LoVo (cell line): ENCODE measurements around the gene NEK8.
A peak's percentile ranks its signal among the peaks of the same experiment; 100 is the strongest.

Experiments
- DNase-seq: peaks from one replicate; pipeline ENCODE4 v3.0.0-alpha.2; 2016; ENCODE audit warnings: low spot score

The NEK8 gene

DNA sequence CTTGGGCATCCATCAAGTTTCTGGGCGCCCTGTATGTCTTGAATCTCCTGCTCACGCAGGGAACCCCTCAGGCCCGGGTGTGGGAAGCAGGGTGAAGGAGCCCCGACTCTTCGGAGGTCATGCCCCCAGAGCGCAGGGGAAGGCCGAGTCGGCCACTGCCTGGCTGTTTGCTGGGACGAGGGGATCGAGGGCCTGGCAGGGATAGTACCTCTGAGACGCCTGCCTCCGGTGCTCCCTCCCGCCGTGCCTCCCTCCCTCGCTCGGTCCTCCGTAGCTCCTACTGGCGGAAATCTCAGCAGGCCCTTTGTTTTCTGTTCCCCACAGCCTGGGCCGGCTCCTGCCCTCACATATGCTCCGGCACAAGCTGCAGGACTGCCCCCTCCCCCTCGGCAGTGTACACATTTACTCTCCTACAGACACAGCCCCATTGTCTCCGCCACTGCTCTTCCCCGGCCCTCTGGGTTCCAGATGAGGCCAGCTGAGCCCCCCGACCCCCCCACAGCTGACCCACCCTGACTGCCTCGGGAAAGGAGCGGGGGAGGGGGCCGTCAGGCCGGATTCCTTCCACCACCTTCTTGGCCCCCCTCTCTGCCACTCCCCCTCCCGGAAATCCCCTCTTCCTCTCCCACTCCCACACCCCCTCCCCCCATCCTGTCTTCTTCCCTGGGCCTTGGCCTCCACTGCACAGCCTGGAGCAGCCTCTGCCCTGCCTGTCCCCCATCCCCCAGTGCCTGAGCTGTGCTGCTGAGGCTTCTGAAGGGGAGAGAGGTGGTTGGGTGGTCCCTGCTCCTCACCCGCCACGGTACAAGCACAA is 16.6 kb downstream of the NEK8 start:
- no peak for DNase-seq

DNA sequence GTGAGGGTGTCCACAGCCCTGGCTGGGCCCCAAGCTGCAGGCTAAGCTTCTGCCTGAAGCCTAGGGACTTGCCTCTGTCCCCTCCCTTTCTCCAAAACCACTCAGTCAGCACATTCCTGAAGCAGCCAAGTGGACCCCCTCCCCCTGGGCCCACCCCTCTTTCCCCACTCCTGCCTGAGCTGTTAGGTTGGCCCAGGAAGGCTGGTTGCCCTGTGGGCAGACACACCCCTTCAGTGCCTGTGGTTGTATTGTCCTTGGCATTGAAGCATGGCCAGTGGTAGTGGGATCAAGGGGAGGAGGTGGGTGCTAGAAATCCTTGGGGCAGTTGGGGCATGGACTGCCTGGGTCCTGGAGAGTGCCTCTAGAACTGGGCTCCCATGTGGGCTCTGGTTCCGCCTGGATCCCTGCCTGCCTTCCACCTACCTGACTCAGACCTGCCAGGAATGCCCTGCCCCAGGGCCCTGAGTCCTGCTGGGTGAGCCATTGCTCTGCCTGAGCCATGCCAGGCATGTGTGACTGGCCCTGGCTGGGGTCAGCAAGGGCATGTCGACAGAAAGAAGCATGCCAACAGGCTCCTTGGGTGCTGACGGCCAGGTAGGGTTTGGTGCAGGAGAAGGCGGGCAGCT is 17.3 kb downstream of the NEK8 start:
- peak; percentile 56 for DNase-seq

DNA sequence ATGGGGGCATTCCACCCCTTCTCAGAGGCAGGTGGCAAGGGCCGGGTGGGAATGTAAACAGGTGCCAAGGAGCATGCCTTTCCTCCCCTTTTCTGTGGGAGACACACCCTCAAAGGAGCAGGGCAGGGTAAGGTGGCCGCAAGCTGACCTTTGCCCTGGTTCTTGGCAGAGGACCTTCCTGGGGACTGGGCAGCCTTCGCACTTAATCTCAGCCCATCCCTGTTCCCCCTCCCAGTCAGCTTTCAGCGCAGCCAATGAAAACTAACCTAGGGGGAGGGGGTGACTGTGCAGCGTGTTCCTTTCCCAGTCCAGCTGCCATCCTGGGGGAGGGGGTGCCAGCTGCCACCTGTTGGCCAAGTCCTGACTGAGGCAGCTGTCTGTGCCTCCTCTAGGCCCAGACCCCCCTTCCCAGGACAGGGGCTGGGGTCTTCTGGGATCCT is 18.0 kb downstream of the NEK8 start:
- DNase-seq = peak; percentile 62

DNA sequence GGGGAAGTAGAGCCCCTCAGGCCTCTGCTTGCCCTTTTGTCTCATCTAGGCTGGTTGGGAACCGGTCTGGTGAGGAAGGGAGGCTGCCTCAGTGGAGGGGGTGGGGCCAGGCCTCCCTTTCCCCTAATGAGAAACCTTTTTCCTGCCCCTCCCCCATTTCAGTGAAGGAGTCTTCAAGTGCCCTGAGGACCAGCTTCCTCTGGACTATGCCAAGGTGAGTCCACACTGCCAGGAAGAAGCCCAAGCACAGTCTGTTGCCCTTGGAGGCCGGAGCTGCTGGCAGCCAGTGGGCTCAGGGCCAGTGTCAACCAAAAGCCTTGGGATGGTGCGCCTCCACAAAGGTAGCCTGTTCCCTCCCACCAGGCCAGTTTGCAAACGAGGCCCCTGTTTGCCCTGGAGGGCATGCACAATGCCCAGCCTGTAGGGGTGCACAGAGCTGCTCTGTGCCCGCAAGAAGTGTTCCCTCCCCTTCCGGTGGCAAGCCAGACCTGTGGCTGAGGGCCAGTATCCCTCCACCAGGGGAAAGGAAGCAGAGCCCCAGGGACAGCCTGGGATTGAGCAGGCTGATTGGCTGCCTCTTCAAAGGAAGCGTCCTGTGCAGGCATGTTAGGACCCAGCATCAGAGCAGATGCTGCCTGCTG is 18.6 kb downstream of the NEK8 start:
- no peak for DNase-seq

DNA sequence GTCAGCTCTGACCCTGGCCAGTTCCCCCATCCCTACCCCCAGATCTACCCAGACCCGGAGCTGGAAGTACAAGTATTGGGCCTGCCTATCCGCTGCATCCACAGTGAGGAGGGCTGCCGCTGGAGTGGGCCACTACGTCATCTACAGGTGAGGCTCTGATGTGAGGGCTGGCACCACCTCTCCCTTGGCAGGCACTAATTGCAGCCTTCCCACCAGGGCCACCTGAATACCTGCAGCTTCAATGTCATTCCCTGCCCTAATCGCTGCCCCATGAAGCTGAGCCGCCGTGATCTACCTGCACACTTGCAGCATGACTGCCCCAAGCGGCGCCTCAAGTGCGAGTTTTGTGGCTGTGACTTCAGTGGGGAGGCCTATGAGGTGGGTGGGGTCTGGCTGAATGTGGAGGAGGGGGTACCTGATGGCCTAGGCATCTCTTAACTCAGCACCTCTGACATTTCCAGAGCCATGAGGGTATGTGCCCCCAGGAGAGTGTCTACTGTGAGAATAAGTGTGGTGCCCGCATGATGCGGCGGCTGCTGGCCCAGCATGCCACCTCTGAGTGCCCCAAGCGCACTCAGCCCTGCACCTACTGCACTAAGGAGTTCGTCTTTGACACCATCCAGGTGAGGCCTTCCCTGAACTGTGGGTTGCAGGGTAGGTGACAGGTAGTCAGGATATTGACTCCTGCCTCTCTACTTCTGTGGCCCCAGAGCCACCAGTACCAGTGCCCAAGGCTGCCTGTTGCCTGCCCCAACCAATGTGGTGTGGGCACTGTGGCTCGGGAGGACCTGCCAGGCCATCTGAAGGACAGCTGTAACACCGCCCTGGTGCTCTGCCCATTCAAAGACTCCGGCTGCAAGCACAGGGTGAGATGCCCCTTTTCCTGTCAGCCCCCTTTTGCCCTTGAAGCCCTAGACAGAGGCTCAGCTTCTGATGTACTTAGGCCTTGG is 19.5 kb downstream of the NEK8 start:
- DNase-seq = no peak

DNA sequence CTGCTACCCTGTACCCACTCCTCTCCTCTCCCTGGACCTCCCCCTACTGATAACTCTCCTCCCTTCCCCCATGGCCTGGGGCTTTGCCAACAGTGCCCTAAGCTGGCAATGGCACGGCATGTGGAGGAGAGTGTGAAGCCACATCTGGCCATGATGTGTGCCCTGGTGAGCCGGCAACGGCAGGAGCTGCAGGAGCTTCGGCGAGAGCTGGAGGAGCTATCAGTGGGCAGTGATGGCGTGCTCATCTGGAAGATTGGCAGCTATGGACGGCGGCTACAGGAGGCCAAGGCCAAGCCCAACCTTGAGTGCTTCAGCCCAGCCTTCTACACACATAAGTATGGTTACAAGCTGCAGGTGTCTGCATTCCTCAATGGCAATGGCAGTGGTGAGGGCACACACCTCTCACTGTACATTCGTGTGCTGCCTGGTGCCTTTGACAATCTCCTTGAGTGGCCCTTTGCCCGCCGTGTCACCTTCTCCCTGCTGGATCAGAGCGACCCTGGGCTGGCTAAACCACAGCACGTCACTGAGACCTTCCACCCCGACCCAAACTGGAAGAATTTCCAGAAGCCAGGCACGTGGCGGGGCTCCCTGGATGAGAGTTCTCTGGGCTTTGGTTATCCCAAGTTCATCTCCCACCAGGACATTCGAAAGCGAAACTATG is 20.4 kb downstream of the NEK8 start:
- DNase-seq = no peak

DNA sequence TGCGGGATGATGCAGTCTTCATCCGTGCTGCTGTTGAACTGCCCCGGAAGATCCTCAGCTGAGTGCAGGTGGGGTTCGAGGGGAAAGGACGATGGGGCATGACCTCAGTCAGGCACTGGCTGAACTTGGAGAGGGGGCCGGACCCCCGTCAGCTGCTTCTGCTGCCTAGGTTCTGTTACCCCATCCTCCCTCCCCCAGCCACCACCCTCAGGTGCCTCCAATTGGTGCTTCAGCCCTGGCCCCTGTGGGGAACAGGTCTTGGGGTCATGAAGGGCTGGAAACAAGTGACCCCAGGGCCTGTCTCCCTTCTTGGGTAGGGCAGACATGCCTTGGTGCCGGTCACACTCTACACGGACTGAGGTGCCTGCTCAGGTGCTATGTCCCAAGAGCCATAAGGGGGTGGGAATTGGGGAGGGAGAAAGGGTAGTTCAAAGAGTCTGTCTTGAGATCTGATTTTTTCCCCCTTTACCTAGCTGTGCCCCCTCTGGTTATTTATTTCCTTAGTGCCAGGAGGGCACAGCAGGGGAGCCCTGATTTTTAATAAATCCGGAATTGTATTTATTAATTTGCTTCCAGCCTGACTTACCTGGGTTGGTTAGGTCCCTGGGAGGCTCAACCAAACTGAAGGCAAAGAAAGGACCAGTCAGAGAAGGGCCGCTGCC is 21.1 kb downstream of the NEK8 start:
- no peak for DNase-seq

DNA sequence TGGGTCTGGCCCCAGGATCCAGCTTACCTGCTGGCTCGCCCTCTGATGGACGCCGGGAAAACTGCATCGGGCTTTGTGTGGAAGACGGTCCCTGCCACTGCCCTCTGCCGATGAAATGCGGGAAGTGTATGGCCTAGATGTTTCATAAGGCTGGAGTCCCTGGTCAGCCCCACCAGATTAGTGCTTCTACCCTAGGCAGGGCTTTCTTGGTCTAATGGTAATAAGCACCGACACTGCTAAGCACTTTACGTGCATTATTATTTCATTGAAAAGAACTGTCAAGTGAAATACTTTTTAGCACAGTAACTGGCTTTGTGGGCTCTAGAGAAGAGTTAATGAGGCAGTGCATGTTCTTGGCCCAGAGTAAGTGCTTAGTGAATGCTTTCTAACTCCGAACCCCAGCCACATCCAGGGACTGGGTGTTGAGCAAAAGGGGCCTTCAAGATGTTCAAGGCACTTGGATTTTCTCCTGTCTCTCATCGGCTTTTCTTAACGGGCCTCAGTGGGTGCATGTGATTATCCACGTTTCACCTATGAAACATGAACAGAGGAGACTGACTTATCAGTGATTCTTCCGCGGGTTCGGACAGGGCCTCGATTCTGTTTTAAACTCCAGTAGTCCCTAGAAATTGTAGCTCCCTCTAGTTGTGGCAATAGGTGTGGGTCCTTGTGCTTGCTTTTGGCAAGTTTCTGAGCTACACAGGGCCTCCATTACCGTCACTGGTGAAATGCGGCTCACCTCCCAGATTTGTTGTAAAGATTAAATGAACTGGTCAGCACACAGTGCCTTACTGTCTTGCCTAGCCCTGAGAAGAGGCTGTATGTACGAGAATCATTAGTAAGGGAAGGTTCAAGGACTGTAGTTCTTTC is 21.8 kb downstream of the NEK8 start:
- DNase-seq = peak; percentile 93

DNA sequence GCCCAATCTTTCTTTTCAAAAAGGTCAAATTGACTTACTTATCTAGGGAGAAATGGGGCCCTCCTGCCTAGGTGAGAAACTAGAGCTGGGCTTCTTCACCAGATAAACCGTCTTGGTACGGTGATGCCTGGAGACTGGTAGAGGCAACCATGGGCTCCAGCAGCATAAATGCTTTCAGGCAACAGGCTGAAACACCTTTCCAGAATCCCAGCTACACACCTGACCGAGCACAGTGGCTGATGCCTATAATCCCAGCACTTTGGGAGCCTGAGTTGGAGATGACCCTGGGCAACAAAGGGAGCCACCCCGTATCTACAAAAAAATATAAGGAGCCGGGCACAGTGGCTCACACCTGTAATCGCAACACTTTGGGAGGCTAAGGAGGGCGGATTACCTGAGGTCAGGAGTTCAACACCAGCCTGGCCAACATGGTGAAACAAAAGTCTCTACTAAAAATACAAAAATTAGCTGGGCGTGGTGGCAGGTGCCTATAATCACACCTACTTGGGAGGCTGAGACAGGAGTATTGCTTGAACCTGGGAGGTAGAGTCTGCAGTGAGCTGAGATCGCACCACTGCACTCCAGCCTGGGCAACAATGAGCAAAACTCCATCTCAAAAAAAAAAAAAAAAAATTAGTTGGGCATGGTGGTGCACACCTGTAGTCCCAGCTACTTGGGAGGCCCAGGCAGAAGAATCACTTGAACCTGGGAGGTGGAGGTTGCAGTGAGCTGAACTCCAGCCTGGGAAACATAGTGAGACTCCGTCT is 23.2 kb downstream of the NEK8 start:
- no peak for DNase-seq

DNA sequence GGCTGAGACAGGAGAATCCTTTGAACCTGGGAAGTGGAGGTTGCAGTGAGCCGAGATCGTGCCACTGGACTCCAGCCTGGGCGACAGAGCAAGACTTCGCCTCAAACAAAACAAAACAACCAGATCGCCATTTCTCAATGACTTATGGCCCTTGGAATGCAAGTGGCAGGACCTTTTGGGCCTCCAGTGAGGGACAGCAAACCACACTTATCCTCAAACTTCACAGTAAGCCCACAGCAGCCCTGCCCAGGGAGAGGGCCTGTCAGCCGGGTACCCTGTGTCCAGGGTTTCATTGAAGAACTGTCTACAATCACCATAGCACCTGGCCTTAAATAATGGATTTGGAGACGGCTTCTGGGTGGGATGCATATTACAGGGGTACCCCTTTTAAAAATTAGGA is 26.9 kb downstream of the NEK8 start:
- no peak for DNase-seq

DNA sequence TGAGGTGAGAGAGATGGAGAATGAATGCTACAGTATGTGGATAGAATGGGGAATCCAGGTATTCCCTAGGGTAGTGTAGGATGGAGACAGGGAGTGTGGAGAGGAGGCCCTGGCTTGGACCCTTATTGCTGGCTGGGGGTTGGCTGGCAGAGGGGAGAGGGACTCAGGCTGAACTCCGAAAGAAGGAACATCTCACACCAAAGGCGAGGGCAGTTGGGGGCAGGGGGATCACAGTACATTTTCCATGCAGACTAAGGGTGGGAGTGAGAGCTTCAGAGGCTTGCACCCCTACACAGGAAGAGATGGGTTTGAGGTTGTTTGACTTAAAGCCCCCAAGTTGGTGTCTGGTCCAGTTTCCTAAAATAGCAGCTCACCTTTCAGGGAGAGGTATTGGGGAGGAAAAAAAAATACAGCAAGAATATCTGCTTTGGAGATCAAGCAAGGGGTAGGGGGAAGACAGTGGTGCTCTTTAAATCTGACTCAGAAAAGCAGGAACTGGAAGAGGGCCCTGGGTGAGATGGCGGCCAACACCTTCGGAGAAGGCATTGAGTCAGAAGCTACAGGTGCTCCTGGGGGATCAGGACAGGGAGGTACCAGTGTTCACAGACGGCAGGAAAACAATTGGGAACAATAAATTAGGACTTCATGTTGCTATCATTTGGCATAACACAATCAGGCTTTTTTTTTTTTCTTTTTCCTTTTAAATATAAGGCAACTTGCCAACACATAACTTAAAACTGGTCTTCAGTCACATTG is 27.6 kb downstream of the NEK8 start:
- no peak for DNase-seq

DNA sequence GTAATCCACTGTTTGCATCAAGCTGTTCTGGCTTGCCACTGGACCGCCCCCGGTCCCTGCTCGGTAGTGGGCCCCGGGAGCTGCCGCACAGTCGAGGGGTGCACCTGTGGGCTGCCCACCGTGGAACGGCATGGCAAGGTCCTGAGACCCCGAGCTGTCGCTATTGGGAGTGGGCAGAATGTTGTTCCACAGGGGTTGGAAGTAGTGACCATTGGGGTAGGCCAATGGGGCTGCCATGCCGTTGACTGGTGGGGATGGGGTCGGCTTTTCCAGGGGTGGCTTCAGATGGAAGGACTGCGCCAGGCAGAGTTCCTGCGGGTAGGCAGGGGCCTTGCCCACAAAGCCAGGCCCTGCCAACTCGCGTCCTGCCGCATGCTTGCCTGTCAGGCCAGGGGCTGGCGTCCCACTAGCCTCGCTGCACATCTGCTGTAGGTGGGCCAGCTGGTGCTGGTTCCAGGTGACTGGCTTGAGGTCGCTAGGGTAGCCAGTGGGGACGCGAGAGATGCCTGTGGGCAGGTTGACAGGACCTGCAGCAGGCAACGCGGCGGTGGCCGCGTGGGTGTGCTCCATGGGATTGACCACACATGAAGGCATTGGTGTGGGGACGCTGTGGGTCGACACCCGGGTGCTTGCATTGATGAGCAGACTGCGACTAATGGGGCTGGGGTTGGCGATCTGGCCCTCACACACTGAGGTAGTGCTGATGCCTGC is 30.0 kb downstream of the NEK8 start:
- DNase-seq = no peak

DNA sequence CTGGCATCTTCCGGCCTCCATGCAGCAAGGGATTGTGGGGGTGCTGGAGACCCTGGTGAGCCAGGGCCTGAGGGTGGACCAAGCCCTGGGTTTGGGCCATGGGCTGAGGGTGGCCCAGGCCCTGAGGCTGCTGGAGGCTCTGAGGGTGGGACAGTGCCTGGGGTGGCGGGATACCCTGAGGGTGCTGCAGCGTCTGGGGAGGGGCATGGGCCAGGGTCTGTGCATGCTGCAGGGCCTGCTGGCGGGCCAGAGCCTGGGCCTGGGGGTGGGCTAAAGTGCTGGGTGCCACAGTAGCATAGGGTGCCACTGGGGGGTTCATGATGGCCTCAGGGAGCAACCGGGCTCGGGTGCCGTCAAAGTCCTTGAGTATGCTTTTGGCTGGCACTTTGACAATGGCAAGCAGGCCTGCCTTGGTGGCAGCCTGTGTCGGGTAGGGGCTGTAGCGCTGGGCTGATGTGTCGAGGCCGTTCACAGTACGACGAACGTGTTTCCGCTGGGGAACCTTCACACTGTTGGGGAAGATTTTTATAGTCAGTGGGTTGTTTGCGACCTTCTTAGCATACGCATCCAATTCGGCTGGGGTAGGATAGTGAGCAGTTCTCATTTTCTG is 30.8 kb downstream of the NEK8 start:
- DNase-seq = no peak

DNA sequence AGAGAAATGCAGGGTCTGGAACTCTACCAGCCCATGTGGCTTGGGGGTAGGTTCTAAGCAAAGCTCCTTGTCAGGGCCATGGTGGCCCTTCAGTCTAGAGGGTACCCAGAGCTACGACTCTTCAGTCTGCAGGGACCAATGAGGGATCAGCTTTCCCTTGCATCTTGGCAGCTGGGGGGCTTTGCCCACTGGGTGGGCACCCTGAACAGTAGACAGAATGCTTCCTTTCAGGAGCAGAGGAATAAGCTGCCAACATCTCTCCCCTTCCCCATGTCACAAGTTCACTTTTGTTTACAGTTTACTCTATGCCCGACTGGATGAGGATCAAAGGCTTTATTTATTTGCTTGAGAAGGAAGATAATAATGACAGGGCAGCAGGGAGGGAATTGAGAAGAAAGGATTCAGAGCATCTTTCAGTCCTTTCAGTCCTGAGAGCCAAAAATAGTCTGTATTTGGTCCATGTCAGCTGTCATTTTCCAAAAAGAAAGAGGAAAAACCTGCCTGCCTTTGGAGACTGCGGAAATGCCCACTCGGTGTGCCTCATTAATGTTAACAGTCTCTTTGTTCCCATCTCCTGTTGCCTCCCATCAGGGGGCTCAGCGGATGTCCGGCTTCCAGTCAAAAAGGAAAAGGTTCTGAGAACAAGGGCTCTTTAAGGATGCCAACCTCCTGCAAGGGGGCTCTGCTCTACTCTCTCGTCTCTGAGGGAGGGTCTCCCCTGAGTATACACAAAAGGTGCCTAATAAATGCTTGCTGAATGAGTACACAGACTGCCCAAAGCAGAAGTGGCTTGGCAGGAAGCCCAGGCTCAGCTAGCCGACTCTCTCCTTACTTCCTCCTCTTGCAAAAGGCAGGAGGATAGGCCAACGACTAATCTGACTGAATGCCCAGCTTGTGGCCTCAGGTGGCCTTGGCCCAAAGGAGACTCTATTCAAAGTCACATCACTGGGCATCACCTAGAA is 32.3 kb downstream of the NEK8 start:
- DNase-seq = no peak

DNA sequence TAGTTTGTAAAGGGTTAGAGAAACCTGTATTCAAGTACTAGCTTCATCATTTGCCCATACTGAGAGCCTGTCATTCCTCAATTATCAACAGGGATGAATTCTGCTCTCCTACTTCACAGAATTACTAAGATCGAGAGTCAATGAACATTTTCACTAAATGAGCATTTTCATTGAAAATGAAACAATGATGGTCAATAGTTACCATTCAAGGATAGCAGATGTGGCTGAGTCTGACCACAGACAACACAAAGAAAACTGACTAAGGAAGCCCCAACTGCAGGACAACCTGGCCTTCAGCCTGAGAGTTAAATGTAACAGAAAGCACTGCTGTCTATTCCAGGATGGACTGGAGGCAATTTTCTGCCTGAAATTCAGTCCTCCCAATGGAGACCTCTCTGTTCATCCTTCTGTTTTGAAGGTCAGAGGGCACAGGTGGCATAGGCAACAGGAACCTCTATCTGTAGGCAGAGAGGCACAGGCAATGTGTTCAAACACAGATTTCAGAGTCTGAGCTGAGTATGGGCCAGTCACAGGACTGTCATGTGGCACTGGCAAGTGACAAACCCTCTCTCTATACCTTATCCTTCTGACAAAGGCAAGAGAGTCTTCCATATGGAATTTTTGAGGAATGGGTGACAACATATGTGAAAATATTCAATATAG is 34.7 kb downstream of the NEK8 start:
- no peak for DNase-seq
